IMR-90 (cell line): Measurements from ENCODE around the gene KATNIP. TPM values are rescaled to one million over a fixed set of nuclear protein-coding genes. Genes with fewer than 3 reads are reported as not detected.

ENCODE experiments used
- ATAC-seq: fragments of 200-7000 bp; cut with Tn5 transposase; 2 replicates; pipeline ENCODE4 v1.9.1; 2020; ENCODE audit warnings: low read depth, mild to moderate bottlenecking, moderate library complexity
- BruUV-seq: library from RNA; stranded (reverse); fragments of 400-500 nt; replicated peaks from 2 replicates; lab custom pipeline; 2021; lab: Mats Ljungman, UMichigan
- CTCF ChIA-PET: fragments of 300-600 bp; formaldehyde crosslinking; extraction: SDS; loops from one replicate; lab custom pipeline; 2021; ENCODE audit warnings: antibody characterized with exemption; lab: Yijun Ruan, JAX
- POLR2A ChIA-PET: fragments of 300-600 bp; sonication (Branson Sonifier 250); formaldehyde crosslinking; loops from one replicate; lab custom pipeline; 2022; ENCODE audit warnings: antibody characterized with exemption; ENCODE audit not compliant: unreplicated experiment; lab: Charles Lee
- DNase-seq: peaks from one replicate; pipeline ENCODE4 v3.0.0; 2013
- H2AFZ ChIP-seq: replicated peaks from 2 replicates; pipeline ENCODE3; 2013; ENCODE audit warnings: low read length, mild to moderate bottlenecking; ENCODE audit not compliant: poor library complexity
- H2AK5ac ChIP-seq: 2 replicates; pipeline ENCODE4 v1.6.1; 2013; ENCODE audit warnings: low read depth, low read length, inconsistent platforms
- H2AK9ac ChIP-seq: replicated peaks from 2 replicates; pipeline ENCODE3; 2013; ENCODE audit warnings: mild to moderate bottlenecking, low read depth, low read length, moderate library complexity; ENCODE audit not compliant: poor library complexity
- H2BK120ac ChIP-seq: 2 replicates; pipeline ENCODE4 v1.6.1; 2013; ENCODE audit warnings: low read depth, low read length, inconsistent platforms
- H2BK15ac ChIP-seq: 3 replicates; pipeline ENCODE4 v1.6.1; 2013; ENCODE audit warnings: low read depth, low read length, inconsistent platforms
- H2BK20ac ChIP-seq: 2 replicates; pipeline ENCODE4 v1.6.1; 2013; ENCODE audit warnings: low read depth, mild to moderate bottlenecking, inconsistent platforms, low read length, moderate library complexity
- H2BK5ac ChIP-seq: 2 replicates; pipeline ENCODE4 v1.6.1; 2013; ENCODE audit warnings: mild to moderate bottlenecking, low read depth, low read length, inconsistent platforms; ENCODE audit not compliant: poor library complexity, severe bottlenecking
- H3K14ac ChIP-seq: replicated peaks from 2 replicates; pipeline ENCODE4 v1.6.1; 2013; ENCODE audit warnings: low read depth, low read length, inconsistent platforms
- H3K18ac ChIP-seq: 2 replicates; pipeline ENCODE4 v1.6.1; 2013; ENCODE audit warnings: low read depth, low read length, control low read depth
- H3K23ac ChIP-seq: 2 replicates; pipeline ENCODE4 v1.6.1; 2013; ENCODE audit warnings: low read depth, low read length, inconsistent platforms
- H3K27ac ChIP-seq: 2 replicates; pipeline ENCODE4 v1.5.1; 2013; ENCODE audit warnings: mild to moderate bottlenecking, control low read depth, low read length; ENCODE audit not compliant: insufficient read depth
- H3K27me3 ChIP-seq: 2 replicates; pipeline ENCODE4 v1.6.1; 2013; ENCODE audit warnings: low read length; ENCODE audit not compliant: control insufficient read depth, insufficient read depth
- H3K36me3 ChIP-seq: 2 replicates; pipeline ENCODE4 v1.6.1; 2013; ENCODE audit warnings: low read length, mixed read lengths; ENCODE audit not compliant: control insufficient read depth, insufficient read depth
- H3K4ac ChIP-seq: 2 replicates; pipeline ENCODE4 v1.6.1; 2013; ENCODE audit warnings: low read depth, low read length, inconsistent platforms
- H3K4me1 ChIP-seq: 2 replicates; pipeline ENCODE4 v1.6.1; 2013; ENCODE audit warnings: low read length, mixed read lengths; ENCODE audit not compliant: control insufficient read depth, insufficient read depth
- H3K4me2 ChIP-seq: 2 replicates; pipeline ENCODE4 v1.6.1; 2013; ENCODE audit warnings: low read depth, mild to moderate bottlenecking, control low read depth, low read length, moderate library complexity
- H3K4me3 ChIP-seq: 2 replicates; pipeline ENCODE4 v1.5.1; 2013; ENCODE audit warnings: low read depth, mild to moderate bottlenecking, control low read depth, low read length, moderate library complexity; ENCODE audit not compliant: insufficient read depth
- H3K56ac ChIP-seq: 2 replicates; pipeline ENCODE4 v1.6.1; 2013; ENCODE audit warnings: low read length, inconsistent platforms; ENCODE audit not compliant: insufficient read depth; ENCODE audit errors: extremely low read depth
- H3K79me1 ChIP-seq, 2 experiments: 2 replicates each; pipeline ENCODE4 v1.6.1; 2013; ENCODE audit warnings: low read length in 2 of 2, inconsistent platforms in 1 of 2, low read depth in 1 of 2
- H3K9ac ChIP-seq: 2 replicates; pipeline ENCODE4 v1.6.1; 2013; ENCODE audit warnings: low read depth, low read length, control low read depth
- H3K9me1 ChIP-seq: 2 replicates; pipeline ENCODE4 v1.6.1; 2013; ENCODE audit warnings: low read length, inconsistent platforms; ENCODE audit not compliant: insufficient read depth
- H3K9me3 ChIP-seq: 2 replicates; pipeline ENCODE4 v1.6.1; 2013; ENCODE audit warnings: low read length; ENCODE audit not compliant: control insufficient read depth, insufficient read depth
- H4K20me1 ChIP-seq: 2 replicates; pipeline ENCODE4 v1.6.1; 2013; ENCODE audit warnings: low read length, inconsistent platforms; ENCODE audit not compliant: insufficient read depth
- H4K5ac ChIP-seq: 2 replicates; pipeline ENCODE4 v1.6.1; 2013; ENCODE audit warnings: mild to moderate bottlenecking, low read depth, low read length, control low read depth
- H4K8ac ChIP-seq, 2 experiments: 2 replicates each; pipeline ENCODE4 v1.6.1; 2013; ENCODE audit warnings: low read depth in 2 of 2, low read length in 2 of 2, control low read depth in 1 of 2, inconsistent platforms in 1 of 2
- H4K91ac ChIP-seq: 2 replicates; pipeline ENCODE4 v1.6.1; 2013; ENCODE audit warnings: low read depth, low read length, inconsistent platforms; ENCODE audit not compliant: insufficient read depth
- BHLHE40 ChIP-seq: fragments of 150-350 bp; IDR thresholded peaks from 2 replicates; pipeline ENCODE4 v1.6.1; 2016; ENCODE audit warnings: mild to moderate bottlenecking, low read depth, low read length
- CEBPB ChIP-seq: IDR thresholded peaks from 2 replicates; pipeline ENCODE4 v1.6.1; 2012; ENCODE audit warnings: low read depth, low read length, improper control_type of control experiment
- CHD1 ChIP-seq: IDR thresholded peaks from 2 replicates; pipeline ENCODE4 v1.6.1; 2012; ENCODE audit warnings: low read depth, low read length, improper control_type of control experiment
- FOS ChIP-seq: fragments of 150-350 bp; IDR thresholded peaks from 2 replicates; pipeline ENCODE4 v1.6.1; 2016; ENCODE audit warnings: low read depth, low read length
- MAFK ChIP-seq: IDR thresholded peaks from 2 replicates; pipeline ENCODE4 v1.6.1; 2012; ENCODE audit warnings: low read depth, low read length, improper control_type of control experiment
- MAZ ChIP-seq: IDR thresholded peaks from 2 replicates; pipeline ENCODE4 v1.6.1; 2012; ENCODE audit warnings: low read depth, mild to moderate bottlenecking, low read length, improper control_type of control experiment, moderate library complexity, borderline replicate concordance
- MXI1 ChIP-seq: IDR thresholded peaks from 2 replicates; pipeline ENCODE4 v1.6.1; 2012; ENCODE audit warnings: low read depth, mild to moderate bottlenecking, low read length, moderate library complexity, borderline replicate concordance
- NFE2L2 ChIP-seq: fragments of 150-350 bp; IDR thresholded peaks from 2 replicates; pipeline ENCODE4 v1.6.1; 2016; ENCODE audit warnings: low read depth, mild to moderate bottlenecking, low read length
- POLR2A ChIP-seq: IDR thresholded peaks from 2 replicates; pipeline ENCODE4 v1.6.1; 2012; ENCODE audit warnings: mild to moderate bottlenecking, low read depth, low read length
- RAD21 ChIP-seq: IDR thresholded peaks from 2 replicates; pipeline ENCODE4 v1.6.1; 2012; ENCODE audit warnings: low read length, improper control_type of control experiment
- RCOR1 ChIP-seq: IDR thresholded peaks from 2 replicates; pipeline ENCODE4 v1.6.1; 2012; ENCODE audit warnings: mild to moderate bottlenecking, low read length, improper control_type of control experiment; ENCODE audit not compliant: insufficient replicate concordance
- RFX5 ChIP-seq: IDR thresholded peaks from 2 replicates; pipeline ENCODE4 v1.8.0; 2012; ENCODE audit warnings: low read depth, mild to moderate bottlenecking, low read length, moderate library complexity
- SMC3 ChIP-seq: fragments of 150-350 bp; IDR thresholded peaks from 2 replicates; pipeline ENCODE4 v1.6.1; 2016; ENCODE audit warnings: low read depth, mild to moderate bottlenecking, antibody characterized with exemption, low read length, moderate library complexity
- WGBS, 2 experiments: methylation state at CpG; one replicate each; pipeline versions ENCODE4 v1.1.5 to v1.1.7; 2013; ENCODE audit warnings: missing lambda C conversion rate in 2 of 2; ENCODE audit not compliant: insufficient read length in 1 of 2; ENCODE audit errors: extremely low coverage in 2 of 2; 5-methylcytosine and 5-hydroxymethylcytosine counted together
- dilution Hi-C: fragments of 300-500 bp; cut with HindIII; formaldehyde crosslinking; loops from one replicate; pipeline ENCODE4 v1.14.3; 2018; ENCODE audit warnings: low sequenced_read_pairs; ENCODE audit not compliant: unreplicated experiment
- in situ Hi-C: fragments of 300-500 bp; cut with MboI; formaldehyde crosslinking; loops from 3 replicates; pipeline ENCODE4 v1.14.3; 2019; ENCODE audit warnings: low sequenced_read_pairs, inconsistent platforms, mixed read lengths
- intact Hi-C: fragments of 100-400 bp; cut with micrococcal nuclease; formaldehyde crosslinking; loops from 2 replicates; pipeline ENCODE4 v1.10.0; 2022
- polyA plus RNA-seq, 3 experiments: library from polyadenylated mRNA; depleted of rRNA; stranded (reverse); fragments of >200 nt; gene quantifications; 2 replicates each; pipeline ENCODE4 v1.2.3, GENCODE V29; 2012; ENCODE audit warnings: low replicate concordance in 1 of 3
- total RNA-seq: library from RNA; depleted of rRNA; stranded (reverse); fragments of >200 nt; gene quantifications from 2 replicates; pipeline ENCODE4 v1.2.3, GENCODE V29; 2012
- TF ChIP-seq, protein P1 (sequence below): fragments of 150-350 bp; IDR thresholded peaks from 2 replicates; pipeline ENCODE4 v1.6.1; 2017; ENCODE audit warnings: mild to moderate bottlenecking, antibody characterized with exemption, low read length, low read depth
- TF ChIP-seq, protein P2 (sequence below): fragments of 150-350 bp; IDR thresholded peaks from 2 replicates; pipeline ENCODE4 v1.6.1; 2016; ENCODE audit warnings: low read depth, mild to moderate bottlenecking, low read length, moderate library complexity, borderline replicate concordance

KATNIP gene
- total and polyA plus RNA-seq, 2 of the 4 experiments (the other 2 are of a cell fraction) = 16.7 to 18.6 TPM

DNA sequence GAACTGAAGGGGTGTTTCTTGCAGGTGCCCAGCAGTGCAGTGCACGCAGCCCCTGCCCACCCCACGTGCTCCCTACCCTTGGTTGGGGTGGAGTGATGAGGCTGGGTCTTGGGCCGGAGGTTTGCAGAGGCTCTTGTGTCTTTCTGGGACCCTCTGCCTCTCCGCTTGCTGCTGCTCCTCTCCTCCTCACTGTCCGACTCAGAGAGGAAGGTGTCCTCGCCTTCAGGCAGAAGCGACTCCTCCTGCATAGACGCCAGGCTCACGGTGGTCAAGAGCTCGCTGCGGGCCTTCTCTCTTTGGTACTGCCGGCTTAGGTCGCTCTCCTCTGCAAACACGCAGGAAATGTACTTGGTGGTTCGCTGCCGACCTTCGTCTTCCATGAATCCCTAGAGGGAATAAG, 43.2 kb upstream of the KATNIP start:
- no peak overlapping the region for H3K14ac ChIP-seq
- H3K4me2 ChIP-seq = no peak overlapping the region
- no TSS peak for BruUV-seq
- H2AK5ac ChIP-seq = no peak overlapping the region
- no peaks in the 10 kb centered on the region for H4K20me1 ChIP-seq
- H3K79me1 ChIP-seq = peaks cover 0 to 8% of the 10 kb centered on the region in 2 experiments; a peak in 2 of 4 replicates
- H3K9me1 ChIP-seq = peaks cover 9% of the 10 kb centered on the region; the same call in 1 of the 2 replicates
- in situ Hi-C loops = no loop called here
- no peak overlapping the region for H4K91ac ChIP-seq
- WGBS, 2 experiments = 100% methylated on average over 2 of the region's 17 CpGs; no CpG with 5 or more reads in 1 of the 2 experiments
- H3K27me3 ChIP-seq = no peaks in the 10 kb centered on the region
- H3K27ac ChIP-seq = no peak overlapping the region
- no peak overlapping the region for H3K9ac ChIP-seq
- no peak overlapping the region for H2AK9ac ChIP-seq
- no peak overlapping the region for H2BK5ac ChIP-seq
- intact Hi-C loops = no loop called here
- H2BK120ac ChIP-seq = no peak overlapping the region
- no peaks in the 10 kb centered on the region for H3K9me3 ChIP-seq
- no peak overlapping the region for H4K5ac ChIP-seq
- ChIA-PET CTCF (no interaction called here), POLR2A (no interaction called here)
- H3K18ac ChIP-seq = no peak overlapping the region
- H3K4me3 ChIP-seq = no peak overlapping the region
- H2BK20ac ChIP-seq = no peak overlapping the region
- H2AFZ ChIP-seq = no peak overlapping the region
- H3K36me3 ChIP-seq = peaks cover 79% of the 10 kb centered on the region
- DNase-seq (no peak), ATAC-seq (no peak)
- dilution Hi-C loops = no loop called here
- H2BK15ac ChIP-seq = no peak overlapping the region
- TF ChIP-seq RFX5 = no peak
- TF ChIP-seq CEBPB = no peak
- TF ChIP-seq CHD1 = no peak
- no peak for TF ChIP-seq BHLHE40
- TF ChIP-seq POLR2A = no peak
- TF ChIP-seq RAD21 = no peak
- no peak for TF ChIP-seq SMC3
- TF ChIP-seq, protein P1, sequence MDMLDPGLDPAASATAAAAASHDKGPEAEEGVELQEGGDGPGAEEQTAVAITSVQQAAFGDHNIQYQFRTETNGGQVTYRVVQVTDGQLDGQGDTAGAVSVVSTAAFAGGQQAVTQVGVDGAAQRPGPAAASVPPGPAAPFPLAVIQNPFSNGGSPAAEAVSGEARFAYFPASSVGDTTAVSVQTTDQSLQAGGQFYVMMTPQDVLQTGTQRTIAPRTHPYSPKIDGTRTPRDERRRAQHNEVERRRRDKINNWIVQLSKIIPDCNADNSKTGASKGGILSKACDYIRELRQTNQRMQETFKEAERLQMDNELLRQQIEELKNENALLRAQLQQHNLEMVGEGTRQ = no peak
- TF ChIP-seq RCOR1 = no peak
- TF ChIP-seq, protein P2, sequence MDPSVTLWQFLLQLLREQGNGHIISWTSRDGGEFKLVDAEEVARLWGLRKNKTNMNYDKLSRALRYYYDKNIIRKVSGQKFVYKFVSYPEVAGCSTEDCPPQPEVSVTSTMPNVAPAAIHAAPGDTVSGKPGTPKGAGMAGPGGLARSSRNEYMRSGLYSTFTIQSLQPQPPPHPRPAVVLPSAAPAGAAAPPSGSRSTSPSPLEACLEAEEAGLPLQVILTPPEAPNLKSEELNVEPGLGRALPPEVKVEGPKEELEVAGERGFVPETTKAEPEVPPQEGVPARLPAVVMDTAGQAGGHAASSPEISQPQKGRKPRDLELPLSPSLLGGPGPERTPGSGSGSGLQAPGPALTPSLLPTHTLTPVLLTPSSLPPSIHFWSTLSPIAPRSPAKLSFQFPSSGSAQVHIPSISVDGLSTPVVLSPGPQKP = no peak
- TF ChIP-seq NFE2L2 = no peak
- TF ChIP-seq MAZ = no peak
- TF ChIP-seq MXI1 = no peak
- no peak for TF ChIP-seq MAFK
- no peak for TF ChIP-seq FOS
- no peak overlapping the region for H4K8ac ChIP-seq
- H3K4ac ChIP-seq = no peak overlapping the region
- no peaks in the 10 kb centered on the region for H3K4me1 ChIP-seq
- no peak overlapping the region for H3K23ac ChIP-seq
- no peak overlapping the region for H3K56ac ChIP-seq
